AG04450 (cell line): ENCODE measurements around the gene AK2. TPM values are rescaled to one million over a fixed set of nuclear protein-coding genes. Genes with fewer than 3 reads are reported as not detected.

Experiments
- CTCF ChIA-PET: fragments of 300-600, 350-600 bp; formaldehyde crosslinking; extraction: SDS; loops from one replicate; lab custom pipeline; 2022; ENCODE audit warnings: antibody characterized with exemption, inconsistent platforms; lab: Charles Lee
- POLR2A ChIA-PET: fragments of 350-600 bp; formaldehyde crosslinking; extraction: SDS; loops from one replicate; lab custom pipeline; 2021; ENCODE audit warnings: antibody characterized with exemption, inconsistent platforms; lab: Yijun Ruan, JAX
- DNase-seq: peaks from one replicate; pipeline ENCODE4 v3.0.0-alpha.2; 2011; ENCODE audit warnings: low read depth, low spot score
- H3K27ac ChIP-seq: one replicate; pipeline ENCODE4 v1.5.1; 2012; ENCODE audit warnings: low read depth, low read length, control low read depth
- H3K27me3 ChIP-seq: one replicate; pipeline ENCODE4 v1.6.0; 2012; ENCODE audit warnings: low read length; ENCODE audit not compliant: control insufficient read depth, insufficient read depth
- H3K4me3 ChIP-seq: 2 replicates; pipeline ENCODE4 v1.5.1; 2011; ENCODE audit warnings: mild to moderate bottlenecking, low read depth, low read length, control low read depth
- H3K9me3 ChIP-seq: 2 replicates; pipeline ENCODE4 v1.5.1; 2012; ENCODE audit warnings: low read length; ENCODE audit not compliant: control insufficient read depth, insufficient read depth
- polyA plus RNA-seq: library from polyadenylated mRNA; depleted of rRNA; stranded (reverse); fragments of >200 nt; gene quantifications from 2 replicates; pipeline ENCODE4 v1.2.3, GENCODE V29; 2011
- TF ChIP-seq, protein P1 (sequence below): IDR thresholded peaks from 2 replicates; pipeline ENCODE4 v1.5.1; 2011; ENCODE audit warnings: low read depth, low read length, control low read depth, inconsistent platforms

AK2 gene
- polyA plus RNA-seq, 1 experiment = 129 TPM

DNA sequence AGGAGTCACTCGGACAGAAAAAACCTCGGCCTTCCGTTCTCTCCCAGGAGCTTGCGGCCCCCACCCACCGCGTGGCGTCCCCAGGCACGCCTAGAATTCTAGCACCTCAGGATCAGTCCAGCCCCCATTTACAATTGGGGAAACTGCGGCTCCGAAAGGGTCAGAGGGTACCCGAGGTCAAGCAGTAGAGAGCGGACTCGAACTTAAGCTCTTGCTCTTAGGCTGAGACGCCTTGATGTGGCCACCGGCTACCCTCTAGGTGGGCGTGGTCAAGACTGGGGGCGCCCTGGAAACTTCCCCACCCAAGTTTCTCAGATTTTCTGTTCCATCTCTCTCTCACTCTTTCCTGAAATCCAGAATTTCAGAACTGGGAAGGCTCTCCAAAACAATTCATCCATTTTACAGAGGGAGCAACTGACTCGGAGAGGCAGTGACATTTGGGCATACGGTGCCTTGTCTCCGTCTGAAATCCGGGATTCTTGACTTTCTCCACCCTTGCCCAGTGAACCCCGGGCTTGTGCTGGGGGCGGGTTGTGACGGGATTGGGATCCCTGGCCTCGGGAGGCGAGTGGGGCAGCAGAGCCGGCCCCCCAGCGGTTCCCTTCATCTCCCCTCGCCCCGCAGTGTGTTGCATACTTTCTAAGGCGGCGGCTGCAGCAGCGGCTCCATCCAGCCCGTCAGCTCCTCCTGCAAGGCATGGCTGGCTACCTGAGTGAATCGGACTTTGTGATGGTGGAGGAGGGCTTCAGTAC lies 45.0 kb upstream of the AK2 start:
- no peaks in the 10 kb centered on the region; the same call in 1 of the 2 replicates for H3K9me3 ChIP-seq
- CTCF ChIA-PET = interaction anchor here (0.5 to 7.8 kb wide), 6 partner anchors 14 to 531 kb away, joined by 4 to 67 read pairs (median 11); no protein-coding TSS in a partner anchor

GRCh38 chr1:33080885-33081553 lies 44.3 kb upstream of the AK2 start, which contains the start of gene AZIN2:
Gene AZIN2, plus strand, starts transcription at chr1:33081153. Its CDS starts 1,097 bp downstream, at chr1:33082250.
- ChIA-PET CTCF (interaction anchor here (0.7 to 7.8 kb wide), 8 partner anchors 14 to 532 kb away, joined by 3 to 67 read pairs (median 6); no protein-coding TSS in a partner anchor), POLR2A (interaction anchor here (0.7 to 1.0 kb wide), 6 partner anchors 10 to 67 kb away, joined by 3 to 6 read pairs (median 3); no protein-coding TSS in a partner anchor)
- Histone ChIP-seq H3K27me3 (no peaks in the 10 kb centered on the region), H3K9me3 (no peaks in the 10 kb centered on the region; the same call in 1 of the 2 replicates), H3K4me3 (peak within 1 kb of the TSS; percentile 95), H3K27ac (no peak within 1 kb of the TSS)
- peak; percentile 86 for DNase-seq
- TF ChIP-seq, protein P1, sequence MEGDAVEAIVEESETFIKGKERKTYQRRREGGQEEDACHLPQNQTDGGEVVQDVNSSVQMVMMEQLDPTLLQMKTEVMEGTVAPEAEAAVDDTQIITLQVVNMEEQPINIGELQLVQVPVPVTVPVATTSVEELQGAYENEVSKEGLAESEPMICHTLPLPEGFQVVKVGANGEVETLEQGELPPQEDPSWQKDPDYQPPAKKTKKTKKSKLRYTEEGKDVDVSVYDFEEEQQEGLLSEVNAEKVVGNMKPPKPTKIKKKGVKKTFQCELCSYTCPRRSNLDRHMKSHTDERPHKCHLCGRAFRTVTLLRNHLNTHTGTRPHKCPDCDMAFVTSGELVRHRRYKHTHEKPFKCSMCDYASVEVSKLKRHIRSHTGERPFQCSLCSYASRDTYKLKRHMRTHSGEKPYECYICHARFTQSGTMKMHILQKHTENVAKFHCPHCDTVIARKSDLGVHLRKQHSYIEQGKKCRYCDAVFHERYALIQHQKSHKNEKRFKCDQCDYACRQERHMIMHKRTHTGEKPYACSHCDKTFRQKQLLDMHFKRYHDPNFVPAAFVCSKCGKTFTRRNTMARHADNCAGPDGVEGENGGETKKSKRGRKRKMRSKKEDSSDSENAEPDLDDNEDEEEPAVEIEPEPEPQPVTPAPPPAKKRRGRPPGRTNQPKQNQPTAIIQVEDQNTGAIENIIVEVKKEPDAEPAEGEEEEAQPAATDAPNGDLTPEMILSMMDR = no peak

More for the DNA sequence above, 45.0 kb upstream of the AK2 start:
- POLR2A ChIA-PET = interaction anchor here (0.8 kb wide), 1 partner anchor 17 kb away, joined by 3 read pairs; no protein-coding TSS in a partner anchor
- DNase-seq = no peak
- TF ChIP-seq, protein P1 = no peak
- no peaks in the 10 kb centered on the region for H3K27me3 ChIP-seq
- H3K4me3 ChIP-seq = peak overlapping the region; percentile 95
- no peak overlapping the region for H3K27ac ChIP-seq

DNA sequence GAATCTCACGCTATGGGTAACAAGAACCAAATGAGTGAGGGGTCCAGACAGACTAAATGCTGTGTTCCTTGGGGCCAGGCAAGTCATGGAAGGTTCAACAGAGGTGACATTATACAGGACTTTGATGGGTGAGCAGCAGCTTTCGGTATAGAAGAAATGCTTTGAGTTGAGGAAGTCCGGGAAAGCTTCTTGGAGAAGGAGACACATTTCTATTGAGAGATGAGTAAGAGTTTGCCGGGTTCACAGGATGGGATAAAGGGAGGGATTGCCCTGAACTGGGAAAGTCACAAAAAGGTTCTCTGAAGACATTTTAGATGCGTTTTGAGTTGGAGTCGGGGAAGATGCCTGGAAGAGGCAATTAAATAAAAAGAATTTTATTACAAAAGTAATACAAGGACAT lies 43.7 kb upstream of the AK2 start:
- ChIA-PET POLR2A (interaction anchor here (0.7 to 1.0 kb wide), 5 partner anchors 9 to 68 kb away, joined by 3 to 6 read pairs (median 3); no protein-coding TSS in a partner anchor), CTCF (interaction anchor here (0.5 to 7.8 kb wide), 7 partner anchors 15 to 204 kb away, joined by 3 to 58 read pairs (median 3); no protein-coding TSS in a partner anchor)
- Histone ChIP-seq H3K27ac (no peak overlapping the region), H3K27me3 (no peaks in the 10 kb centered on the region), H3K9me3 (no peaks in the 10 kb centered on the region; the same call in 1 of the 2 replicates), H3K4me3 (peak overlapping the region; percentile 95)
- no peak for DNase-seq
- TF ChIP-seq, protein P1 = no peak

DNA sequence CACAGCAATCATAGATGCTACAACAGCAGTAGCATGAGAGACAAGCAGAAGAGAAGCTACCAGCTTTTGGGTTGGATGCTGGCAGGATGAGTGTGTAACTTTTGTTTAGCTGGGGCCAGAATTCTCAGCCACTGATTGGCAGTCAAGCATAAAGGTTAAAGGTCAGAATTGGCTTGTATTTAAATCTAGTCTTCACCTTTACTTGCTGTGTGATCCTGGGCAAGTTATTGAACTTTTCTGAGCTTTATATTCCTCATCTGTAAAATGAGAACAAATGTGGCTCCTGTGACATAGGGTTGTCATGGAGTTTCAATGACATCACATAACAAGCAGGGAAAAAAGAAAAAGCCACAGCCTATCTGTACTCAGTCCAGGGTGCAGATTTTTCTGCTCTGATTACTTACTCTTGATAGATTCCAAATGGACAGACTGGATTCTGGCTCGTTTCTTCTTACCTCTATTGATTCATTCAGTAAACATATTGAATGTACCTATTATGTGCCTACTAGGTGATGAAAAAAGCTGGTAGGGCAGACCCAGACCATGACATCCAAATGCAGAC lies 41.4 kb upstream of the AK2 start:
- Histone ChIP-seq H3K4me3 (no peak overlapping the region), H3K9me3 (no peaks in the 10 kb centered on the region; the same call in 1 of the 2 replicates), H3K27me3 (no peaks in the 10 kb centered on the region), H3K27ac (no peak overlapping the region)
- TF ChIP-seq, protein P1 = no peak
- ChIA-PET POLR2A (interaction anchor here (0.7 kb wide), 1 partner anchor 139 kb away, joined by 6 read pairs; no protein-coding TSS in a partner anchor), CTCF (interaction anchor here (0.7 kb wide), 1 partner anchor 23 kb away, joined by 4 read pairs; no protein-coding TSS in a partner anchor)
- no peak for DNase-seq
